ENCODE data around the gene CAMK2A.
A peak's percentile ranks its signal among the peaks of the same experiment; 100 is the strongest.
"Not testable (repeated sequence)": the region's sequence is repeated elsewhere in the genome, so short reads cannot be mapped to it uniquely, and the experiment has no call there.

The CAMK2A gene

DNA sequence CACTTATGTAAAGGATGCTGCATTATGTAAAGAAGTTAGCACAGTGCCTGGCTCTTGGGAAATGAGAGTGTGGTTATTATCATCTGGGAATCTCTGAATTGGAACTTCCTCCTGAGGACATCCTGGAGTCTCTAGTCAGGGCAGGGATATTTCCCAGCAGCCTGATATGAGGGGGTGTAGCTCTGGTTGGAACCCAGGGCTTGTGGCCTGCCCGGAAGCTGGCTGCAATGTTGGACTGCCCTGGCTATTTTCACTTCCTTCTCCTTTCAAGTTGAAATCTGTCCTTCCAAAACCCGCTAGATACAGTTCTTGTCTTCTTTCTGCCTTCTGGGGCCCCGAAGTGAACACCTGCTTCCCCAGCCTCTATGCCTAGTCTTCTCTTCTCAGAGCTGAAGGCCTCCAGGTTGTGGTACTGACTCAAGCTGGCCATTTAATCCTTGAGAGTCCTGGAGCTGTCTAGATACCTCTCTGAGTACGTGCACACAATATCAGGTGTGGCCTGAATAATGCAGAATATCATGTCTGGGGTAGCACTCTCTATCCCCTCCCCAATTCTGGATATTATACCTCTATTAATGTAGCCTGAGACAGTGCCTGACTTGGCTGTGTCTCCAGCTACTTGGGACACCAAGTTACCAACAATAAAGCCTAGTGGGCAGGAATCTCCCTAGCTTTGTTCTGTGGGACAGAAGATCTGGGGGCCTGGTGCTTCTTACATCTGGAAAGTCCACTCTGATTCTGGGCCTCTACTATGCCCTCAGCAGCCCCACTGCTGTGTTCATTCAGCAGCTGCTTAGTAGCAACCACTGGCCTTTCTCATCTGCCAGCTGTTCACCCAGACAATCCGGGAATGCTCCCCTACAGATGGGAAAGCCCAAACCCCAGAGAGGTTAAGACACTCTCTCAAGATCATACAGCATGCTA lies 54.7 kb downstream of the CAMK2A start:
- no peak for DNase-seq

DNA sequence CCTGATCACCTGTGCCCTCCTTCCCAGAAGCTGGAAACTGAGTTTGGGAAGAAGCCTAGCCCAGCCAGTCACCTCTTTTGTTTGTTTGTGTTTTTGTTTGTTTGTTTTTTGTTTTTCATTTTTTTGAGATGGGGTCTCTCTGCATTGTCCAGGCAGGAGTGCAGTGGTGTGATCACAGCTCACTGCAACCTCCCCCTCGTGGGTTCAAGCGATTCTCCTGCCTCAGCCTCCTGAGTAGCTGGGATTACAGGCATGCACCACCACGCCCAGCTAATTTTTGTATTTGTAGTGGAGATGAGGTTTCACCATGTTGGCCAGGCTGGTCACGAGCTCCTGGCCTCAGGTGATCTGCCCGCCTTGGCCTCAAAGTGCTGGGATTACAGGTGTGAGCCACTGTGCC lies 55.9 kb downstream of the CAMK2A start:
- DNase-seq, result not testable (repeated sequence)

DNA sequence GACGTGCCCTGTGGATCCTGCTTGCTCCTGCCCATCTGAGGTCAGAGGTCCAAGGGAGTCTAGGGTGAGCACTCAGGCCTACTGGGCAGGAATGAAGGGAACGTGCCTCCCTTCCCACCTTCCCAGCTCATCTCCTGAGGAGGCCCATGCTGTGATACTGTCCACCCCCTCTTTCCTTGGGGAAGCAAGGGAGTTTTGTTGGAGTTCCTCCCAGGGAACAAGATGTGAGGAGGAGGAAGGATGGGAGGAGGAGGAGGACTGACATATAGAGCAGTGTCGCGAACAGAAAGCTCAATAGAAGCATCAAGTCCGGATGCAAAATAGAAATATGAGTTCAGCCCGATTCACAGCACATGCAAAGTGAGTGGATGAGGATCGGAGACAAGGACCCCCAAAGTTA lies 58.7 kb downstream of the CAMK2A start:
- no peak for DNase-seq

DNA sequence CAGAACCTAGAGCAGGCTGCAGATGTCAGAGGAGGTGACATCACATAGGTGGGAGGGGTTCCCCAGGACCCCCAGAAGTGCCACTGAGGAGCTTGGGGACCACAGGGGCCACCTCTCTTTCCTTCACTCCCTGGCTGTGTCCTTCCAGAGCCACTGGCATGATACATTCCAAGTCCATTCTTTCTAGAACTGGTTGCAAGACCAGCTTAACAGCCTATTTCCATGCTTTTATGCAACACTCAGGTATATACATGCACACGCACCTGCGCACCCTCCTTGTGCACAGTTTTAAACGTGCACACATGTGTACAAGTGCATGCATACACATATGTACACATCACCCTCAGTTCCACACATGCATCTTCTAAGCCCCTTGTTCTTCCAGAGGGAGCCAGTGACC lies 60.0 kb downstream of the CAMK2A start:
- DNase-seq, result no peak

DNA sequence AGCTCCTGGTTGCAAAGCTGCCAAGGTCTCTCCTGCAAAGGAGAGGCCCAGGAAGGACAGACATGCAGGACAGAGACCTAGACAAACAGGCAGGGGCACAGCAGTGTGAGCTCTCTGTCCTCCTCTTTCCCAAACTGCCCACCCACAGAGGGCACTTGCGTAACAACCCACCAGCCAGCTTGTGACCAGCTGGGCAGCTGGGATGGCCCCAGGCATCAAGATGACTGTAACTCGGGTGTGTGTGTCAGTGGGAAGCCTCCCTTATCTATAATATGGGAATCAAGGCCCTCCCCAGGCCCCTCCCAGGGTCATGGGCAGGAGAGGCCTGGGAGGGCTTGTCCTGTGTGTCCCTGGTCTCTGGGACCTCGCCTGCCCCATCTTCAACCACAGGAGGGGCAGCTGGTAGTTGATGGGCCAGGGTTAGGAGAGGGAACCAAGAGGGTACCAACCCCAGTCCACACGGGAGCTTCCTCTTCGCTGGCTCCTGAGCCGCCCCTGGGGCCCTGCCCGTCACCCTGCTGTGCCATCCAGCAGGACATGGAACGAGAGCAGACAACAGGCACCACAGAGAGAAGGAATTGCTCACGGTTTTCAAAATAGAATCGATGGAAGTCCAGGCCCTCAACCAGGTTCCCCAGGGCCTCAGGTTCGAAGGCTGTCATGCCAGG lies 61.8 kb downstream of the CAMK2A start:
- no peak for DNase-seq

DNA sequence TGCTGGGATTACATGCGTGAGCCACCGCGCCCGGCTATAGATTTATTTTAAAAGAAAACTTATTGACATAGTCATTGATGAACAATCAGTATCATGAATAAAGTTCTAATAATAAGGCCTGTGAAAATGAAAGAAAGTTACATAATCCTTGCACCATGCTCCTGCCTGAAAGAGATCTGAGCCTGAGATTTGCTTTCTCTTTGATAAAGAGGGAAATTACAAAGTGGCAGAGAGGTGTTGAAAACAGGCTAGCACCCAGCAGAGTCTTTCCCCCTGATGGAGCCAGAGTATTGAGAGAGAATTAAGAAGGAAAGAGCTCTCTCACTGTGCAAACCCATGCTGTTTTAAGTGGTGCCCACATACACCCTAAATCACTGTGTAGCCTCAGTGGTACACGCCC lies 62.5 kb downstream of the CAMK2A start:
- no peak for DNase-seq

DNA sequence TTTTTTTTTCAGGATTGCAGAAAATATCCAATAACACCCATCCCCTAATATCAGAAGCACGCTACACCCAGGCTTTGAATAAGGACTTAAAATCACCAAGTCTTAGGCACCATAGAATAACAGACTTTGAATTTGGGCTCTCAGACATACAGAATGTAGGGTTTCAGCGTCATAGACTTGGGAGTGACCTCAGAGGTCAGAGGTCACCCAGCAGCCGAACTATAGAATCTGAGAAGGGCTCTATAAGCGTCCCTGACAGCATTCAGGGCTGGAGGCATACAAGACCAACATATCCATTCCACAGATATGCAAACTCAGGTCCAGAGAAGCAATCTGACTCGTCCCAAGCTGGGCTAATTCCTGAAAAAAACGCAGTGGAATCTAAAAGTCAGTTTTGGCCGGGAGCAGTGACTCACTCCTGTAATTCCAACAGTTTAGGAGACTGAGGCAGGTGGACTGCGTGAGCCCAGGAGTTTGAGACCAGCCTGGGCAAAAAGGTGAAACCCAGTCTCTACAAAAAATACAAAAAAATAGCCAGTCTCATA lies 65.0 kb downstream of the CAMK2A start:
- no peak for DNase-seq

DNA sequence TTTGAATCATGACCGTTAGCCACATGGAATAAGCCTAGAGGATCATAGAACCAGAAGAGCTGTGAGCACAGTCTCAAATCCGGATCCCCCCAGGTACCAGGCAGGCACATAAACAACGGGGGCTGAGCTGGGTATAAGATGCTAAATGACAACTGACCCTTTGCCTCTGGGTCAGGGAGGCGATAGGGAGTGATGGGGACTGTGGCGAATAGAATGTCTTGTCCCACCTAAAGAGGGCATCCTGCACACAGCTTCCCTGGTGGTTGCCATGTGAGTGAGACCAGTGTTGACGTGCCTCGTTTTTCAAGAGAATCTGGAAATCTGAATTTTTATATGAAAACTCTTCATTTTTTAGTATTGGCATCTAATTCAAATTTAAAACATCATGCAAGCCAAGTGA lies 66.1 kb downstream of the CAMK2A start:
- DNase-seq, result no peak

DNA sequence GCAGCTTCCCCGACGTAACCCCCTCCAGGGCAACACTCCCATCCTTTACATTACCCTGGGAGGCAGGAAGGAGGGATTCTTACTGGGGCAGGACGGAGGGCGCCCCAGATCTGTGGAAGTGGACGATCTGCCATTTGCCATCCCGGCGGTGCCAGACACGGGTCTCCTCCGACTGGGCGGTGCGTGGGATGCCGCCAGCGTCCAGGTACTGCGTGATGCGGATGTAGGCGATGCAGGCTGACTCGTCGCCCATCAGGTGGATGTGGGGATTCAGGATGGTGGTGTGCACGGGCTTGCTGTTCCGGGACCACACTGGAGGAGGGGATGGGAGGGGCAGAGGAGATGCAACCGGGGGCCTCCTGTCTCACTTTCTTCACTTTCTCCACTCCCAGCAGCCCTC lies 66.7 kb downstream of the CAMK2A start:
- DNase-seq, result no peak

DNA sequence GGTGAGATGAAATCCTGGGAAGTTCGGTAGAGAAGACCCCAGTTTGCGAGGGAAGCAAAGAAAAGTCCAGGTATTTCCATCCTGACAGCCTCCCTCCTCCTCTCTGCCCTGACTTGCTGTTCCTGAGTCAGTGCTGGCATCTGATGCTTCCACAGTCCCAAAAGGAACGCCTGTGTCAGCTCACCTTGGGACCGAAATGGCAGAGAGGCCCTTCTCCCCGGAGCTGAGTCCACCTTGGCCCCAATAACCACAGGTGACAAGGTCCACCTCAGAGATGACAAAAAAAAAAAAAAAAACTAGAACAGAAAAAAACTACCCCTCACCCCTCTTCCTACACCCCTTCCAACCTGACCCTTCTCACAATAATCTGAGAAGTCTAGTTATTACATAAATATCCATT lies 68.1 kb downstream of the CAMK2A start:
- DNase-seq, result no peak

DNA sequence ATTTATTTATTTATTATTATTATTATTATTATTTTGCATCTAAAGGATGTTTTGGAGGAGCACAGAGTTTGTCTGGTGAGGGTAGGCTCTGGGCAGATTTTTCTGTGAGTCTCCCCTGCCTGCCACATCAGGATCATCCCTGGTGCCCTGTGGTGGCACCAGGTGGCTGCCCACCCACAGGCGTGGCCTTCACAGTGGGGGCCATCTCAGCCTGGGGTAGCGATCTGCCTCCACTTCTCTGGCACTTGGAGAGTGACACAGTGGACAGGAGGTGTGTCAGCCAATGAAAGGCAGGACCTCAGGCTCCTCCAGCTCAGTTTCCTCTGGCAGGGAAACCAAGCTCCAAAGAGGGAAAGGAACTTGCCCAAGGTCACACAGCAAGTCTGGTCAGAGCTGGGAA lies 69.7 kb downstream of the CAMK2A start:
- DNase-seq, result no peak

DNA sequence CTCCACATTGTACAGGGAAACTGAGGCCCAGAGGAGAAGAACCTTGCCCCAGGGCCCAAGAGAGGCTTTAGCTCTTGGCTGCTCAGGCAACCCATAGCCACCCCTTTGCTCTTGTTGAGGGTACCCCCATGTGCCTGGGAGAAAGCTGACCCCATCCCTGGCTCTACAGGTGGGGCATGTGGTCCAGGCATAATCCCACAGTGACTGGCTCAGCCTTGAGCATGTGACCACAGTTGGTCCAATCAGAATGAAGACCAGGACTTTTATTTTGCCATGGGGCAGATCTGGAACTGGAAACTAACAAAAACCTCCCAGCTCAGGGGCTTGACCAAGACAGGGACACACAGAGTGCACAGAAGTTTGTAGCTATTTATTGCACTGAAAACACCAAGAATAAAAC lies 70.4 kb downstream of the CAMK2A start:
- DNase-seq, result no peak

DNA sequence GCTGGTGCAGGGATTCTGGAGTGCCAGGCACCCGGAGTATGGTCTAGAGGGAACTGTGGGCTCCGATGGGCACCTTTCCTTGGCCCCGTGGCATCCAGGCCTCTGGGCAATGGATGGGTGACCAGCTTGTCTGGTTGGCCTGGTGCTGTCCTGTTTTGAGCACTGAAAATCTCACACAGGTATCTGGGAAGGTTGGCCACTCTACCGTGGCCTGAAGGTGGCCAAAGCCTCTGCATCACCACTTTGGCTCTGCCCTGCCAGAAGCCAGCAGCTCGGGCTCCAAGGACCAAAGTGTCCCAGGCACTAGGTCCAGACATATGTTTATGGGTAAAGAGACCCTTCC lies 70.9 kb downstream of the CAMK2A start:
- no peak for DNase-seq

DNA sequence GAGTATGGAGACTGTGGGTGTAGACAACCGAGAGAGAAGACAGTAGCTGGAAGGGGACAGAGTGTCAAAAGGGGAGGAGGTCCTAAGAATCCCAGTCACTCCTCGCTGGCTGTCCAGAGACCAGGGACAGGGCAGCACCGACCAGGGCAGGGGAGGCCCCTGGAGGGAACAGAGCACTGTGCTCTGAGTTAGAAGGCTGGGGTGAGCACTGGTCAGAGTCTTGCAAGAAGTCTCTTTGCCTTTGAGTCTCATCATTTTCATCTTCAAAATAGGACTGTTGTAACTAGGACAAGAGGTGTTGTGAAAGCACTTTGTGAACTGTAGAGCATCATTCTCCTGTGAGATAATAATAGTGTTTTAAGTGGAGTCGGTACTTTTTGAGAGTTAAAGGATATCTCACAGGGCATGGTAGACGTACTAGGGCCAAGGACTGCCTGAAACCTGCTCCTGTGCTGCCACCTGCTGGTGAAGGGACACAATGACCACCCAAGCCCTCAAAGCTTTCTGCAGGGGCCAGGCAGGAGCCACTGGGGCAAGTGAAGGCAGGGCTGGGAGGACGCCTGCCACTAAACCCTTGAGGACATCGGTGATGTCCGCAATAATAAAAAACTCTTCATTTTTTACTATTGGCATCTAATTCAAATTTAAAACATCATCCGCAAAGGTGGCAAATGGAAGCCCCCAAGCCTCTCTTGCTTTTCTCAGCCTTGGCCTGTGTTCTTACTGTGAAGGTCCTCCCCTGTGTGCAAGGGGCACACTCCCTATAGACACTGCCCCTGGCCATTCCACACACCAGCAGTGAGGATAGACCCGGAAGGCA lies 71.5 kb downstream of the CAMK2A start:
- peak; percentile 82 to 83 for DNase-seq

DNA sequence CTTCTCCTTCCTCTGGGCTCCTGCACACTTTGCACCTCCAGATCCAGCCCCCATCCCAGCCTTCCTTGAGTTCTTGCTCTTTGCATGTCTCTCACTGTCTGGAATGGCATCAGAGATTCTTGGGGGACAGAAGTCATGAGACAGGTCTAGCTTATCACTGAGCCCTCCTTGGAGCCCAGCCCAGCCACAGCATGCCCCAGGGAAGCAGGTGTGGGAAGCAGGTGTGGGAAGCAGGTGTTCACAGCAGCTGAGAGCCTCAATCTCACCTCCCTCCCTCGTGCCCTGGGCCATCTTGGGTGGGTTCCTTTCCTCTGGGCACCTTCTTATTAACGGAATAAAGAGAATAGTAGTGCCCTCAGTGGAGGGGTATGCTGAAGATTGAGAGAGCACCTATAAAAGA lies 72.5 kb downstream of the CAMK2A start:
- DNase-seq, result no peak

DNA sequence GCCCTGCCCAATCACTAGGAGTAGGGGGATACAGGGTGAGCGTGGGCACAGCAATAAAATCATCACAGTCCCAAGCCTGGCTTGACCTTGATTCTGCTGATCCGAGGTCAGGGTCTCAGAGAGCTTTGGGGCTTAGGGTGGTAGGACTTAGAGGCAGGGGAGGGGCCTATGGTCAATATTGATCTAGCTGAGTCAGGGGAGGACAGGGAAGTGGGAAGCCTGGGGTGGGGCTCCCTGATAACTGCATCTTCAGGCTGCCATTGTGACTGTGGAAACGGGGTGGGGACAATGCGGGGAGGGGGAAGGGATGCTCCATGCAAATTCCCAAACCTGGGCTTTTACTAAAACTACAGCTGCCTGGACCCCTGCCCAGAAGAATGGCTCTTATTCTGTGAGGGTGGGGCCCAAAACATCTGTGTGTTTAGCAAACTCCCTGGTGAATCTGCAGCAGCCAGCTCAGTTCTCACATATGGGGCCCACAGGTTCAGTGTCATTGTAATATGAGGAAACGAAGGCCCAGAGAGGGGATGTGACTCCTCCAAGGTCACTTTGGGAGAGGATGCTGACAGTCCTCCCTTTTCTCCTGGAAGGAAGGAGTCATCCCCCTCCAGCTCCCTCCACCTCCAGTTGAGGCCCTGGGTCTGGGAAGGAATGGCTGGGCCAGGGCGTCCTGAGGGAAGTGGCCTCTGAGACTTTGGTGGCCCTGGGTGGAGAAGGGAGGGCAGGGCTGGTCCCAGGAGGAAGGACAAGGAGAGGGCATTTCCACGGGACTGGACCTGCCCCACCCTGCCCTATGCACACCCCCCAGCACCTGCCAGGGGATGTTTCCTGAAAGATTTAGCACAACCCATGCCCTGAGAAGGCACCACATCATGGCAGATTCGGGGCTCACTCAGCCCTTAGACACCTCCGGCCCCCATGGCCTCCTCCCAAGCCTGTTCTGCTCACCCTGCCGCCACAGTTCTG lies 73.3 kb downstream of the CAMK2A start:
- DNase-seq, result no peak

DNA sequence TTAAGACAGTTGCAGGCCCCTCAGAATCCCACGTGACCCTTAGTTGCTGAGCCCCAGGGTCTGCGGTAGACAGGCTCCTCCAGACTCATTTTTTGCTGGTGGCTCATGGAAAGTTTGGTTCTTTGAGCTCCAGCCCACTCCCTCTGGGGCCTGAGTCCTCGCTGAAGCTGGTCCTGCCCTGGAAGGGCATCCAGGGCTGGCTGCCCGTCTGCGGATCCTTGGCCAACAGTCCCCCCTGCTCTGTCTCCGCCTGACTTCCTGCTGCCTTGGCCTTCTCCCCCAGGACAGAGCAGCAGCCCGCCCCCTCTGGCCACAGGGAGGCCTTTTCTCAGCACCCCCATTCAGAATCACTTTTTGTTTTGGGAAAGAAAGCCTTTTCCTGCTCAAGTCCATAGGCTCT lies 75.3 kb downstream of the CAMK2A start:
- DNase-seq, result no peak

DNA sequence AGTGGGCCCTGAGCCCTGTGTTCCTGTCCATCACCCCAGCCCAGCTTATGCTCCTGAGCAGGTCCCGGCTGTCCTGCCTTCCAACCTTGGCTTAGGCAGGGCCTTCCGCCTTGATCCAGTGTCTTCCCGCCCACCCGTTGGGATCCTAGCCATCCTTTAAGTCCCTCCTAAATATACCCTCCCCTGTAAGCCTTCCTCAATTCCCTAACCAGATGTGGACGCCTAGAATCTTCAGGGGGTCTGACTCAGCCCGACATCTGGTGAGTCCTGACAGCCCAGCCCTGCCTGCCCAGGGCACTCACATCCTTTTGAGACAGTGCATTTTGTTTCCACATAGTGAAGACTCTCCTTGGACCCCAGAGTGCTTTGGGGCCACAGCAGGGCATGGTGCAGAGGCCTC lies 76.0 kb downstream of the CAMK2A start:
- DNase-seq, result no peak

DNA sequence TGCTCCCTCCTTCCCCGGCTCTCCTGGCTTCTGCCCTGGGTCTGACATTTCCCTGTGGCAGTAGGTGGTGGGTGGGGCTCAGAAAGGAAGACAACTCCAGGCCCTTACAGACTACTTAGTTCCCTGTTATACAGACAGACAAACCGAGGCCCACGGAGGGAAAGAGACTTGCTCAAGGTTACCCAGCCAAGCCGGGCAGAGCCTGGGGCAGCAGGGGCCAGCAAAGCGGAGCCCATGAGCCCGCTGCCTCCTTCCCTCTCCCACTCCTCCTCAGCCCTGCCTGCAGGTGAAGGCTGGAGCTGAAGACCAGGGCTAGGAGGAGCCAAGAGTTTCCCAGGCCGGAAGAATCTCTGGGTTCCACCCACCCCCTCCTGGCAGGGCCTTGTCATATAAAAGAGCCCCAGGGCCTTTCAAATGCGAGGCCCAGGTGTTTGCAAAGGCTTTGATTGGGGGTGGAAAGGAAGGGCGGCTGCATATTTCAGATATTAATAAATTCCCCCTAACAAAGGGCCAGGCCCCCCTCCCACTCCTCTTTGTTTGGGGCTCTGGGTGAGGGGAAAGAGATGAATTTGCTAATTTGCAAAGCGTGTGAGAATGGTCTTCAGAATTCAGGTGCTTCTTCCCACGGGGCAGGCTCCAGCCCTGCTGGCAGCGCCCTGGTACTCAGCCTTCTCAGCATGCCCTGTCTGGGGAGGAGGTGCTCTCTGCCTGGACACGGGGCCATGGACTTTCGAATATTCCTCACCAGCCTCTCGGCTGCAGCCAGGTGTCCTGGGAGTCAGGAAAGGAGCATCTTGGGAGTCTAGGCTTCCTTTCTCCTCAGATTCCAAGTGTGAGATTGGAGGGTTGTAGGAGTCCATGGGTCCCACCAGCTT lies 78.2 kb downstream of the CAMK2A start:
- no peak for DNase-seq

DNA sequence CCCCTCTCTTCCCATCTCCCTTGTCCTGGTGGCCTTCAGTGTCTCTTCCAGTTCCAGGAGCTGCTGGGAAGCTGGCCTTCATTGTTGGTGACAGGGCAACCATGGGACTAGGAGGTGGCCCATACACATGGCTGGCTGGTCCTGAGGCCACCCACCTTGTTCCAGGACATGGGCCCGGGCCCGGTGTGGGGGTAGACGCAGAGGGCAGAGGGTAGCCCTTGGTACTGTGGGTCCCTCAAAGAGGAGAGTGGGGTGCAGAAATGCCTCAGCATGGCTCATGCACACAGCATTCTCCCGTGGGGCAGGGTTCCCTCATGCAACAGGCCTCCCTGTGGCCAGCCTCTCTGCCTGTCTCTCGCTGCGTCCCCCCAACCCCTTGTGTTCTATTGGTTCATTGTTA lies 78.9 kb downstream of the CAMK2A start:
- DNase-seq, result no peak

DNA sequence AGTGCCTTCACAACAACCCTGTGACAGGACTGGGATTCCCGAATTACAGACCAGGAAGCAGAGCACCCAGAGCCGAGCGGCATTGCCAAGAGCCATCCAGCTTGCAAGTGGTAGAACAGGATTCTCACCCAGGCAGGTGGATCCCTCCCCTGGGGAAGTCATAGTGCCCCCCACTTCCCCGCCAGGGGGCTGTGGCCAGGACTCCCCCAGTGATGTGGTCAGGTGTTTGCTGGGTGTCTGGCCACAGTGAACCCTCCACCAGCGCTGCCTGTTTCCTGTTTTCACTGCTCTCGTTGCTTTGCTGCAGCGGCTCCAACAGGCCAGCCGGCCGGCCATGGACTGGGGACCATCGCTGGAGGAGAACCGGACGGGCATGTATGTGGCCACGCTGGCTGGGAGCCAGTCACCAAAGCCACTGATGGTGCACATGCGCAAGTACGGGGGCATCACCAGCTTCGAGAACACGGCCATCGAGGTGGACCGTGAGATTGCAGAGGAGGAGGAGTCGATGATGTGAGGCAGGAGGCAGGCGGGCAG lies 80.4 kb downstream of the CAMK2A start:
- DNase-seq, result no peak
